GM18505 (cell line): Measurements from ENCODE around the gene OR1J4.
"Not testable (repeated sequence)": the region's sequence is repeated elsewhere in the genome, so short reads cannot be mapped to it uniquely, and the experiment has no call there.

Source experiments
- ATAC-seq: cut with Tn5 transposase; IDR thresholded peaks from one replicate; pipeline ENCODE4 v1.9.1; 2021; ENCODE audit not compliant: unreplicated experiment
- POLR2A ChIP-seq: IDR thresholded peaks from 4 replicates; pipeline ENCODE4 v1.6.1; 2011; ENCODE audit warnings: borderline replicate concordance; ENCODE audit not compliant: insufficient read depth, insufficient read length; ENCODE audit errors: extremely low read depth

Gene OR1J4, protein sequence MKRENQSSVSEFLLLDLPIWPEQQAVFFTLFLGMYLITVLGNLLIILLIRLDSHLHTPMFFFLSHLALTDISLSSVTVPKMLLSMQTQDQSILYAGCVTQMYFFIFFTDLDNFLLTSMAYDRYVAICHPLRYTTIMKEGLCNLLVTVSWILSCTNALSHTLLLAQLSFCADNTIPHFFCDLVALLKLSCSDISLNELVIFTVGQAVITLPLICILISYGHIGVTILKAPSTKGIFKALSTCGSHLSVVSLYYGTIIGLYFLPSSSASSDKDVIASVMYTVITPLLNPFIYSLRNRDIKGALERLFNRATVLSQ

DNA sequence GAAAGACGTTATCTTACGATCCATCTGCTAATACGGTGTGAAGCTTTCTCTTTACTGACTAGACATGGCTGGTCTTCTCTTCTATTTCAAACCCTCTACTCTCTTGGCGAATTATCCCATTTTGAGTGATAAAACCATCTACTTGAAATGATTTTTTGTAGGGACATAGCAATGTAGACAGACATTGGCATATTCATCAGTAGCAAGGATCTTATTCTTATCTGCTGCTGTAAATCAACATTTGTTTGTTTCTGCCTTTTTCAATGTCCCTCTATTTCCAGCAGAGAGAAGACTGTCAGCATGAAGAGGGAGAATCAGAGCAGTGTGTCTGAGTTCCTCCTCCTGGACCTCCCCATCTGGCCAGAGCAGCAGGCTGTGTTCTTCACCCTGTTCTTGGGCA, at the start of gene OR1J4:
OR1J4 (plus strand) TSS at position 301 of the 400 bp plus-strand sequence; CDS start at position 301, 0 bp downstream.
- no peak for ATAC-seq
- no peak for TF ChIP-seq POLR2A

DNA sequence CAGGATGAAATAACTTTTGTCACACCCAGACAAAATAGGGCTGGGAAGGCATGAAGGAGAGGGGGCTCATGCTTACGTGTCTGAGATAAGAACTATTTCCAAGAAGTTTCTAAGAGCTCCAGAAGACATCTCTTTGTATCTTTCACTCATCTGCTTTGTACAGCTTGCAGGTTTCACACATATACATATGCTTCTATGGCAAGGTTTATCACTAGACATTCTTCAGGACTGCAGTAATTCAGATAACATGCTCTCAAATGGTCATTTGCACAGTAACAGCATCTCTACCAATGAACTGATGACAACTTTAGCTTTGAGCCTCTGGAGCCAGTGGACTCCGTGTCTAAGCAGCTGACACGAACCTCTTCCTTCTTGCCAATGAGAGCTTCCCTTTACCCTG, 44.4 kb upstream of the OR1J4 start:
- no peak for ATAC-seq
- TF ChIP-seq POLR2A = no peak

DNA sequence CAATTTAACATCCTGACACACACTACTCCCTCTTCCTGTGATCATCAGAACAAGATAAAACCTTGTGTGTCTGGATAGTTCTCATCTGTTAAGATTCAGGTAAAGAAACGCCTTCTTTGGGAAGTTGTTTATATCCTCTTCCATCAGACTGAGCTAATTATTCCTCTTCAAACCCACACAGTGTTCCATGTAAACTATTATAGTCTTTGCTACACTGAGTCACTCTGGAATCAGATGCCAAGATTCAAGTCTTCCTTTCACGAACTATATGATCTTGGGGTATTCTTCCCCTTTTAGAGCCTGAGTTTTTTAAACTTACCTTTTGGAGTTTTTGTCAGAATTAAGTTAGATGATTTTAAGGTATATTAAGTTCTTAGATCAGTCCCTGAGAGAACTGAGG, 43.2 kb upstream of the OR1J4 start:
- no peak for TF ChIP-seq POLR2A
- no peak for ATAC-seq

DNA sequence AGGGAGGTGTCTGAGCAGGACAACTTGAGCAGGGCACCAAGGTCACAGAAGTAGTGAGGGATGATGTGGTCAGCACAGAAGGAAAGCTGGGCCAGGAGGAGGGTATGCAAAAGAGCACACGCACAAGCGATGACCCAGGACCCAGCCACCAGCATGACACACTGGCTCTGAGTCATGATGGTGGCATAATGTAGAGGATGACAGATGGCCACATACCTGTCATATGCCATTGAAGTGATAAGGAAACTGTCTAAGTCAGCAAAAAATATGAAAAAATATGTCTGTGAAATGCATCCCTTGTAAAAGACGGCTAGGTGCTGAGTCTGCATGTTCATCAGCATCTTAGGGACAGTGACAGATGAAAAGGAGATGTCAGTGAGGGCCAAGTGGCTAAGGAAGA, 41.6 kb upstream of the OR1J4 start:
- TF ChIP-seq POLR2A = no peak
- ATAC-seq = no peak

DNA sequence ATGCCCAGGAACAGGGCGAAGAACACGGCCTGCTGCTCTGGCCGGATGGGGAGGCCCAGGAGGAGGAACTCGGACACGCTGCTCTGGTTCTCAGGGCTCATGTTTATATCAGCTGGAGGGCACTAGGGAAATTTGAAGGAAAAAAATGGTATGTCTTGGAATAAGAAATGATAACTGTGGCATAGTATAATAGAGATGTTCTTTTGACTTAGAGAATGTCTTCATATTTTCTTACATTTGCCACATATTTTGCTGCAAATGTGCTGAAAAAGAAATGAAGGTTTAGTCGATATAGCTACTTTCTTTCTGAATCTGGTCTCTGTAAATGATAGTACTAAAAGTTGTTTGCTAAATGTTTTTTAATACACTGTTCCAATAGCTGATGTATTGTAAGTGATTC, 41.1 kb upstream of the OR1J4 start, which contains the start of gene OR1J1:
OR1J1 (minus strand) TSS at position 101 of the 400 bp plus-strand sequence; CDS start at position 101, 0 bp downstream.
- no peak for ATAC-seq
- TF ChIP-seq POLR2A = no peak

DNA sequence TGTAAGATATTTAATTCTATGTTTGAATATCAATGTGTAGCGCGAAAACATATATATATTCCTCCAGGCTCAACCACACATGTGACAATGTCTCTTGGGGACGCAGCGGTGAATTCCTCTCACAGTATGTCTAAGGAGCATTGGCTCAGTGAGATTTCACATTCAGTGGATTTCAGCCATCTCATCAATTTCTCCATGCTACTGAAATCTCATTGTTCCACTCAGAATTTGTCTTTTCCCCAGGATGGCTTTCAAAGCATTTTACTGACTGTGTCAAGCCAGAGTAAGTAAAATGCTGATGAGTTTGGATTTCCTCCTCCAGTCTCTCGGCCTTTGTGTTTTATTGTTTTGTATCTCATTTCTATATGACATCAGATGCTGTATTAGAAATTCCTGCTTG, 39.9 kb upstream of the OR1J4 start:
- ATAC-seq = no peak

DNA sequence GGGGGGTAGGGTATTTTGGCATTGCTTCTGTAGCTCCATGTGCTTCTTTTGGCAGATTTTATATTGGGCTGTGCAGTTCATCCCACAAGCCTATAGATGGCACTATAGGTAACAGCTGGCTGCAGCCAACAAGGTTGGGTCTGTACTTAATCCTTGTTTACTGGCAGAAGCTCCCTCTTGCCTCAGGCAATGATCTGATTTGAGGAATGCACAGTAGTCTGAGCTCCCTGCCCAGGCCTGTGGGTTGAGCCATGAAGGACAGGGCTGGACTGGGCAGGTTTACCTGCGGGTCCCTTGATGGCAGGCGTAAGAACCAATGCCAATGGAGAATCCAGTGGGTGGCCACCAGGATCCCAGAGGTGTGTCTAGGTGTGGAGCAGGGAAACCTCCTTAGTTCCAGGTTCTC, 20.1 kb upstream of the OR1J4 start:
- no peak for ATAC-seq
- no peak for TF ChIP-seq POLR2A

More for the DNA sequence above, 39.9 kb upstream of the OR1J4 start:
- TF ChIP-seq POLR2A = no peak

DNA sequence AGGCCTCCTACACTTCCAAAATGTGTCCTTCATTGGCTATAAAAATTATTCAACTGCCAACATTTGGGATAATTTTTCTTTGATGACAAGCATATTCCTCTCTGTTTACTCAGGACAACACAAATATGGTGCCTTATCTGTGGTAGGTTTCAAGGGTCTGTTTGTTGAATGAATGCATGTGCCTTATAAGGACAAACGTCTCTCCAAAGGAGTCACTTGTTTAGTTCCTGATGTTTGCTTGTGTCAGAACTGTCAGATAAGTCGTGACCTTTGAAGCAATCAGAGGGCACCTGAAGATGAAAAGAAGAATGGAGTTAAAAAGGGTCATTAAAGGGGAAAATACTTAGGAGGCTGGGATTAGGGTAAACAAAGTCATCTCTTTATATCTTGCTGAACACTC, 12.0 kb upstream of the OR1J4 start:
- no peak for TF ChIP-seq POLR2A
- no peak for ATAC-seq

DNA sequence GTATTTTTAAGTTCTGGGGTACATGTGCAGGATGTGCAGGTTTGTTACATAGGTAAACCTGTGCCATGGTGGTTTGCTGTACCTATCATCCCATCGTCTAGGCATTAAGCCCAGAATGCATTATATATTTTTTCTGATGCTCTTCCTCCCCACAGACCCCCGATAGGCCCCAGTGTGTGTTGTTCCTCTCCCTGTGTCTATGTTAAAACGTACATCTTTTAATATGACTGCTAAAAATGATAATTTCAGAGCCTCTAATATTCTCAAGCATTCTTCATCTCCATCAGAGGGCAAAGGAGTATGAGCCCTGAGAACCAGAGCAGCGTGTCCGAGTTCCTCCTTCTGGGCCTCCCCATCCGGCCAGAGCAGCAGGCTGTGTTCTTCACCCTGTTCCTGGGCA, 8.4 kb upstream of the OR1J4 start, which contains the start of gene OR1J2:
OR1J2 (plus strand) TSS at position 301 of the 400 bp plus-strand sequence; CDS start at position 301, 0 bp downstream.
- no peak for TF ChIP-seq POLR2A
- no peak for ATAC-seq

DNA sequence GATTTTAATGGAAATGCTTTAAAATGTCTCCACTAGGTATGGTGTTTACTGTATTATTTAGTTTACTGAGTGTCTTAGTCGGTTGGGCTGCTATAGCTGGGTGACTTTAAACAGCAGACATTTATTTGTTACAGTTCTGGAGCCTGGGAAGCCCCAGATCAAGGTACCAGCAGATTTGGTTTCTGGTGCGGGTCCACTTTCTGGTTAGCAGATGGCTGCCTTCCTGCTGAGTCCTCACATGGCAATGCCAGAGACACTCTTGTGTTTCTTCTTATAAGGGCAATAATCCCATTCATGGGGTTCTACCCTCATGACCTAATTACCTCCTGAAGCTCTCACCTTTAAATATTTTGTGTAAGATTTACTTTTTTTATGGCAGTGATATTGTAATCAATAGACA, 715 bp upstream of the OR1J4 start:
- no peak for ATAC-seq
- no peak for TF ChIP-seq POLR2A

DNA sequence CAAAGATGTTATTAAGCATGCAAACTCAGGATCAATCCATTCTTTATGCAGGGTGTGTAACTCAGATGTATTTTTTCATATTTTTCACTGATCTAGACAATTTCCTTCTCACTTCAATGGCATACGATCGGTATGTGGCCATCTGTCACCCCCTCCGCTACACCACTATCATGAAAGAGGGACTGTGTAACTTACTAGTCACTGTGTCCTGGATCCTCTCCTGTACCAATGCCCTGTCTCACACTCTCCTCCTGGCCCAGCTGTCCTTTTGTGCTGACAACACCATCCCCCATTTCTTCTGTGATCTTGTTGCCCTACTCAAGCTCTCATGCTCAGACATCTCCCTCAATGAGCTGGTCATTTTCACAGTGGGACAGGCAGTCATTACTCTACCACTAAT, 435 bp downstream of the OR1J4 start:
- ATAC-seq = no peak
- TF ChIP-seq POLR2A = no peak

DNA sequence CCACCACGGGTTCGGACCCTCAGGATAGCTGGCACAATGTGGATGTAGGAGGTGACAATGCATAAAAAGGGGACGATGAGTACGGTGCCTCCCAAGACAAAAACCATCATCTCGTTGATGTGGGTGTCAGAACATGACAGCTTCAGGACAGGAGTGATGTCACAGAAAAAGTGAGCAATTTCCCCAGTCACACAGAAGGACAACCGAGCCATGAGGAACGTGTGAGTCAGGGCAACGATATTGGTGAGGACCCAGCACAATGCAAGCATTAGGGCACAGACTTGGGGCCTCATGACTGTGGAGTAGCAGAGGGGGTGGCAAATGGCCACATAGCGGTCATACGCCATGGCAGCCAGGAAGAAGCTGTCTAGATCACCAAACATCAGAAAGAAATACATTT, 7.7 kb downstream of the OR1J4 start:
- no peak for ATAC-seq
- no peak for TF ChIP-seq POLR2A

DNA sequence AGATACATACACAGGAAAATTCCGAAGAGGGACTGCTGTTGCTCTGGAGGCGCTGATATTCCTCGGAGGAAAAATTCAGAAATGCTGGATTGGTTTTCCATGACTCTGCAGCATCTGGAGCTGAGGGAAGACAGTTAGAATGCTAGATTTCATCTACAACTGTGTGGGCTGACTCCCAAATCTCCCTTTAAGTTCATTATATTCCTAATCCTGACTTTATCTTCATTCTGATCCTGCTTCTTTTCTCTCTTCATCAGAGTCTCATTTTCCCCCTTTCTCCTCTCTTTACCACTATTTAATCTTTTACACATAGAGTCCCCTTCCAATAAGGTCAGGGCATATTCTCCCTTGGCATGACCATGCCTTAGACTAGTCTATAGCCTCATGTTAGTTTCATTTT, 8.3 kb downstream of the OR1J4 start, which contains the start of gene OR1N1:
OR1N1 (minus strand) TSS at position 101 of the 400 bp plus-strand sequence; CDS start at position 101, 0 bp downstream.
- ATAC-seq = no peak
- TF ChIP-seq POLR2A = no peak

DNA sequence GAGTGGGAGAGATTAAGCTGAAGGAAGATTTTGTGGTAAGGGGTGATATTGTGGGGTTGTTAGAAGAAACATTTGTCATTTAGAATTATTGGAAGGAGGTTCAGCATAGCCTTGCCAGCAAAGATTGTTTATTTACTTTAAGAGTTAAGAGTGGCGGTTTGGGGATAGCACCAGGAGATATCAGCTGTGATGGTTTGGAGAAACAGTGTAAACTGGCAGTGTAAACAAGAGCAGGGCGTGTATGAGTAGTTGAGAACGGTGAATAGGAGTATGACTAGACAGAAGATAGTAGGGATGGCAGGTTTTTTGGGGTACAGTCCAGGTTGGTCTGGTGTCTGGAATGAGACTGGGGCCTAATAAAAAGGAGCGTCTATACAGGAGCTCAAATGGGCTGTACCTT, 12.2 kb downstream of the OR1J4 start:
- not testable (repeated sequence) for ATAC-seq

DNA sequence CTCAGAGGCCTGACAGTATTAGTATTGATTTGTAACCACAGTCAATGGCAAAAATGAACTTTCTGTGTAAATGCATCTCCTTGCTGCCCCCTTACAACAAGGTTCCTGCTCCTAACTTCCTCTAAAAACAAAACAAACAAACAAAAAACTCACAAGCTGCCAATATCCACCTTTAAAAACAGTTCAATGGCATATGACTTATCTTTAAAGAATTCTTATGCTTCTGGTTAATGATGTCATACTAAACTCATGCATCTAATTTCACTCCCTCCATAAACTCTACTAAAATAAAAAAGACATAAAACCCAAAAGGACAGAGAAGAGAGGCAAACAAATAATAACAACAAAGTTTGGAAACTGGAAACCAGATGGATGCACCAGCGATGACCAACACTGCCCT, 17.2 kb downstream of the OR1J4 start:
- TF ChIP-seq POLR2A = no peak
- no peak for ATAC-seq

DNA sequence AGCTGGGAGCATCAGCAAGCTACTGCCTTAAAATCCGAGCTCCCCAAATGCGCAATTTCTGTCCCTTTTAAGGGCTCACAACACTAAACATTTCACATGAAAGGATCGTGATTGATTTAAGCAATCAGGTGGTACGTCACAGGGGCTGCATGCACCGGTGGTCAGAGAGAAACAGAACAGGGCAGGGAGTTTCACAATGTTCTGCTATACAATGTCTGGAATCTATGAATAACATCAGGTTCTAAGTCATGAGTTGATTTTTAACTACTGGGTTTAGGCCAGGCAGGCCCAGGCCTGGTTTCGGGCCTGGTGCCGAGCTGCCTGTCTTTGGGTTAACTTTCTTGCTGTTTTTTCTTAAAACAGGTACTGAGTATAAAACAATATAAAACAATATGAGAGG, 18.1 kb downstream of the OR1J4 start:
- ATAC-seq = not testable (repeated sequence)

DNA sequence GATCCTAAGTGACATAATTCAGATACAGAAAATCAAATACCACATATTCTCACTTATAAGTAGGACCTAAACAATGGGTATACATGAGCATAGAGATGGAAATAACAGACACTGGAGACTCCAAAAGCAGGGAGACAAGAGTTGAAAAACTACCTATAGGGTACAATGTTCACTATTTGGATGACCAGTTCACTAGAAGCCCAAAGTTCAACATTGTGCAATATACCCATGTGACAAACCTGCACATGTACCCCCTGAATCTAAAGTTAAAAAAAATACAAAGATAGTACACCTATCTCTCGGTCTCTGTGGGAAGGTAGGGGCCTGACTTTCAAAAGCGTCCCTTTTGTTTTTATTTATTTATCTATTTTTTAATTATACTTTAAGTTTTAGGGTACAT, 19.8 kb downstream of the OR1J4 start:
- TF ChIP-seq POLR2A = no peak
- ATAC-seq = no peak
